KBM-7 (cell line): Measurements from ENCODE around the gene MADCAM1.
A peak's percentile ranks its signal among the peaks of the same experiment; 100 is the strongest.

Source experiments
- DNase-seq: peaks from one replicate; pipeline ENCODE4 v3.0.0-alpha.2; 2015
- in situ Hi-C: fragments of 300-500 bp; cut with MboI; formaldehyde crosslinking; loops from 2 replicates; pipeline ENCODE4 v1.14.3; 2020; ENCODE audit warnings: low sequenced_read_pairs, low pct_unique_long_range_greater_than_20kb, mixed read lengths

Gene MADCAM1

GRCh38 chr19:525857-526419, 29.7 kb downstream of the MADCAM1 start:
- in situ Hi-C loops, result no loop called here
- DNase-seq, result no peak

- in situ Hi-C loops, result no loop called here
- DNase-seq, result no peak
Observed at GRCh38 chr19:530134-531008, 34.1 kb downstream of the MADCAM1 start.

- peak; percentile 78 for DNase-seq
Observed at GRCh38 chr19:531009-531752, 34.9 kb downstream of the MADCAM1 start.

GRCh38 chr19:531753-532560, 35.7 kb downstream of the MADCAM1 start, which contains the start of gene CDC34:
Gene CDC34, plus strand, starts transcription at chr19:531760. Its CDS starts 172 bp downstream, at chr19:531932.
- in situ Hi-C loops, result no loop called here
- no peak for DNase-seq

More at GRCh38 chr19:531009-531752, 34.9 kb downstream of the MADCAM1 start:
- in situ Hi-C loops, result no loop called here

GRCh38 chr19:532561-533363, 36.5 kb downstream of the MADCAM1 start:
- in situ Hi-C loops, result no loop called here
- peak; percentile 73 for DNase-seq

- in situ Hi-C loops, result no loop called here
- no peak for DNase-seq
Observed at GRCh38 chr19:533364-534058, 37.2 kb downstream of the MADCAM1 start.

- in situ Hi-C loops, result no loop called here
Observed at GRCh38 chr19:534088-534487, 37.8 kb downstream of the MADCAM1 start.

GRCh38 chr19:535017-535835, 38.9 kb downstream of the MADCAM1 start:
- in situ Hi-C loops, result no loop called here

More at GRCh38 chr19:534088-534487, 37.8 kb downstream of the MADCAM1 start:
- DNase-seq, result no peak

GRCh38 chr19:536031-536880, 40.0 kb downstream of the MADCAM1 start:
- in situ Hi-C loops, result no loop called here
- DNase-seq, result no peak

More at GRCh38 chr19:535017-535835, 38.9 kb downstream of the MADCAM1 start:
- DNase-seq, result no peak

- DNase-seq, result no peak
- in situ Hi-C loops, result no loop called here
Observed at GRCh38 chr19:536881-537404, 40.7 kb downstream of the MADCAM1 start.

GRCh38 chr19:538641-539428, 42.5 kb downstream of the MADCAM1 start:
- no peak for DNase-seq
- in situ Hi-C loops, result no loop called here

- no peak for DNase-seq
- in situ Hi-C loops, result no loop called here
Observed at GRCh38 chr19:539429-540030, 43.2 kb downstream of the MADCAM1 start.

- in situ Hi-C loops, result no loop called here
- no peak for DNase-seq
Observed at GRCh38 chr19:540867-541637, 44.8 kb downstream of the MADCAM1 start.

- no peak for DNase-seq
- in situ Hi-C loops, result no loop called here
Observed at GRCh38 chr19:541699-542098, 45.4 kb downstream of the MADCAM1 start.
